Ectodermal cell (in vitro differentiated cells): ENCODE results near the gene MYL12B.
"Not testable (repeated sequence)": the region's sequence is repeated elsewhere in the genome, so short reads cannot be mapped to it uniquely, and the experiment has no call there.

Experiments
- H3K27ac ChIP-seq: 2 replicates; pipeline ENCODE4 v1.7.0; 2013; ENCODE audit warnings: mild to moderate bottlenecking, low read depth, low read length; ENCODE audit not compliant: insufficient read depth, poor library complexity, severe bottlenecking
- H3K27me3 ChIP-seq: 2 replicates; pipeline ENCODE4 v1.7.0; 2013; ENCODE audit warnings: mild to moderate bottlenecking, low read length; ENCODE audit not compliant: insufficient read depth, control insufficient read depth, poor library complexity, severe bottlenecking
- H3K36me3 ChIP-seq: one replicate; pipeline ENCODE4 v1.7.0; 2013; ENCODE audit warnings: low read length; ENCODE audit not compliant: control insufficient read depth, insufficient read depth
- H3K4me1 ChIP-seq: one replicate; pipeline ENCODE4 v1.7.0; 2013; ENCODE audit warnings: low read length; ENCODE audit not compliant: control insufficient read depth, insufficient read depth
- H3K4me3 ChIP-seq: 2 replicates; pipeline ENCODE4 v1.7.0; 2013; ENCODE audit warnings: low read depth, low read length, control low read depth; ENCODE audit not compliant: insufficient read depth
- H3K9me3 ChIP-seq: 2 replicates; pipeline ENCODE4 v1.7.0; 2013; ENCODE audit warnings: mild to moderate bottlenecking, low read length, moderate library complexity; ENCODE audit not compliant: control insufficient read depth
- WGBS, 2 experiments: methylation state at CpG; one replicate each; pipeline ENCODE4 v1.1.7; 2013; ENCODE audit warnings: missing lambda C conversion rate in 2 of 2; 5-methylcytosine and 5-hydroxymethylcytosine counted together

The MYL12B gene

GRCh38 chr18:3277643-3278213 is 15.8 kb downstream of the MYL12B start:
- H3K4me3 ChIP-seq, H3K36me3 ChIP-seq, H3K4me1 ChIP-seq, H3K27ac ChIP-seq, H3K9me3 ChIP-seq, H3K27me3 ChIP-seq: not testable (repeated sequence)
- 86 to 87% methylated on average over 5 to 7 of the region's 7 CpGs for WGBS, 2 experiments

- Histone ChIP-seq H3K27me3 (no peaks in the 10 kb centered on the region), H3K4me3 (no peak overlapping the region), H3K9me3 (no peaks in the 10 kb centered on the region), H3K27ac (no peak overlapping the region), H3K4me1 (peaks cover 10% of the 10 kb centered on the region), H3K36me3 (peaks cover 4% of the 10 kb centered on the region)
- WGBS, 2 experiments = 72 to 73% methylated on average over 14 of the region's 14 CpGs
These were observed 17.6 kb downstream of the MYL12B start for GRCh38 chr18:3279201-3280185.

GRCh38 chr18:3281456-3282400 is 19.8 kb downstream of the MYL12B start:
- Histone ChIP-seq H3K9me3 (no peaks in the 10 kb centered on the region), H3K27me3 (no peaks in the 10 kb centered on the region), H3K36me3 (peaks cover 4% of the 10 kb centered on the region), H3K27ac (peak overlapping the region; percentile 32), H3K4me3 (no peak overlapping the region), H3K4me1 (peaks cover 10% of the 10 kb centered on the region)
- WGBS, 2 experiments = 74 to 91% methylated on average over 1 to 2 of the region's 2 CpGs

GRCh38 chr18:3283253-3283863 is 21.4 kb downstream of the MYL12B start:
- H3K4me1 ChIP-seq = peaks cover 10% of the 10 kb centered on the region
- H3K9me3 ChIP-seq = no peaks in the 10 kb centered on the region
- H3K4me3 ChIP-seq = no peak overlapping the region
- no peak overlapping the region for H3K27ac ChIP-seq
- 93 to 94% methylated on average over 10 of the region's 10 CpGs for WGBS, 2 experiments
- H3K36me3 ChIP-seq = no peaks in the 10 kb centered on the region
- no peaks in the 10 kb centered on the region for H3K27me3 ChIP-seq

- Histone ChIP-seq H3K36me3 (no peaks in the 10 kb centered on the region), H3K27ac (no peak overlapping the region), H3K4me1 (peaks cover 10% of the 10 kb centered on the region), H3K9me3 (no peaks in the 10 kb centered on the region), H3K27me3 (no peaks in the 10 kb centered on the region), H3K4me3 (no peak overlapping the region)
- WGBS, 2 experiments = 82 to 85% methylated on average over 7 of the region's 7 CpGs
These were observed 22.0 kb downstream of the MYL12B start for GRCh38 chr18:3283908-3284307.

GRCh38 chr18:3284501-3284900 is 22.6 kb downstream of the MYL12B start:
- Histone ChIP-seq H3K4me1 (peaks cover 10% of the 10 kb centered on the region), H3K9me3 (peaks cover 3% of the 10 kb centered on the region), H3K27ac (no peak overlapping the region), H3K27me3 (no peaks in the 10 kb centered on the region), H3K36me3 (no peaks in the 10 kb centered on the region), H3K4me3 (no peak overlapping the region)
- 92 to 93% methylated on average over 9 of the region's 9 CpGs for WGBS, 2 experiments

- no peak overlapping the region for H3K27ac ChIP-seq
- H3K9me3 ChIP-seq = peaks cover 3% of the 10 kb centered on the region
- 83 to 85% methylated on average over 7 of the region's 7 CpGs for WGBS, 2 experiments
- H3K4me1 ChIP-seq = peaks cover 10% of the 10 kb centered on the region
- H3K4me3 ChIP-seq = no peak overlapping the region
- H3K27me3 ChIP-seq = no peaks in the 10 kb centered on the region
- H3K36me3 ChIP-seq = no peaks in the 10 kb centered on the region
These were observed 24.2 kb downstream of the MYL12B start for GRCh38 chr18:3286159-3286558.

GRCh38 chr18:3293196-3293951 is 31.4 kb downstream of the MYL12B start:
- WGBS, 2 experiments = 87 to 91% methylated on average over 2 of the region's 2 CpGs
- Histone ChIP-seq H3K27me3 (no peaks in the 10 kb centered on the region), H3K4me3 (no peak overlapping the region), H3K27ac (no peak overlapping the region), H3K9me3 (peaks cover 5% of the 10 kb centered on the region), H3K4me1 (no peaks in the 10 kb centered on the region), H3K36me3 (no peaks in the 10 kb centered on the region)

- H3K4me3 ChIP-seq = no peak overlapping the region
These were observed 32.6 kb downstream of the MYL12B start for GRCh38 chr18:3294435-3295080.

More at GRCh38 chr18:3294435-3295080, 32.6 kb downstream of the MYL12B start:
- no peaks in the 10 kb centered on the region for H3K36me3 ChIP-seq
- H3K27me3 ChIP-seq = no peaks in the 10 kb centered on the region
- H3K9me3 ChIP-seq = peaks cover 2% of the 10 kb centered on the region
- 96 to 97% methylated on average over 3 of the region's 3 CpGs for WGBS, 2 experiments
- no peak overlapping the region for H3K27ac ChIP-seq
- H3K4me1 ChIP-seq = no peaks in the 10 kb centered on the region
